ENCODE measurements around the gene GLIS1.
"Not testable (repeated sequence)": the region's sequence is repeated elsewhere in the genome, so short reads cannot be mapped to it uniquely, and the experiment has no call there.

Gene GLIS1

GRCh38 chr1:53739109-53739681 lies at the start of gene GLIS1:
TSS of gene GLIS1 (minus strand) at chr1:53739164. CDS start at chr1:53738064, 1,100 bp downstream.
- DNase-seq (ENCODE audit: low read depth in 2 of 2): peak; percentile 22 to 55

- no peak for DNase-seq (ENCODE audit: low read depth in 2 of 2)
Observed at GRCh38 chr1:53787655-53788054, 48.7 kb upstream of the GLIS1 start.

GRCh38 chr1:53783056-53783455 lies 44.1 kb upstream of the GLIS1 start:
- no peak for DNase-seq (ENCODE audit: low read depth in 2 of 2)

GRCh38 chr1:53781654-53782053 lies 42.7 kb upstream of the GLIS1 start:
- no peak for DNase-seq (ENCODE audit: low read depth in 2 of 2)

- no peak for DNase-seq (ENCODE audit: low read depth in 2 of 2)
Observed at GRCh38 chr1:53777272-53777671, 38.3 kb upstream of the GLIS1 start.

- no peak for DNase-seq (ENCODE audit: low read depth in 2 of 2)
Observed at GRCh38 chr1:53771648-53772047, 32.7 kb upstream of the GLIS1 start.

- DNase-seq (ENCODE audit: low read depth in 2 of 2): no peak
Observed at GRCh38 chr1:53769780-53770179, 30.8 kb upstream of the GLIS1 start.

GRCh38 chr1:53769184-53769583 lies 30.2 kb upstream of the GLIS1 start:
- DNase-seq (ENCODE audit: low read depth in 2 of 2): no peak

GRCh38 chr1:53766831-53767405 lies 28.0 kb upstream of the GLIS1 start:
- DNase-seq (ENCODE audit: low read depth in 2 of 2): no peak

- no peak for DNase-seq (ENCODE audit: low read depth in 2 of 2)
Observed at GRCh38 chr1:53766194-53766742, 27.3 kb upstream of the GLIS1 start.

GRCh38 chr1:53765657-53766056 lies 26.7 kb upstream of the GLIS1 start:
- no peak for DNase-seq (ENCODE audit: low read depth in 2 of 2)

GRCh38 chr1:53763911-53764310 lies 24.9 kb upstream of the GLIS1 start:
- no peak for DNase-seq (ENCODE audit: low read depth in 2 of 2)

- no peak for DNase-seq (ENCODE audit: low read depth in 2 of 2)
Observed at GRCh38 chr1:53763461-53763860, 24.5 kb upstream of the GLIS1 start.

- DNase-seq (ENCODE audit: low read depth in 2 of 2): not testable (repeated sequence)
Observed at GRCh38 chr1:53760497-53760896, 21.5 kb upstream of the GLIS1 start.

- DNase-seq (ENCODE audit: low read depth in 2 of 2): no peak
Observed at GRCh38 chr1:53755874-53756273, 16.9 kb upstream of the GLIS1 start.

GRCh38 chr1:53754484-53755312 lies 15.7 kb upstream of the GLIS1 start:
- peak in 1 of 2 donors; percentile 7 for DNase-seq (ENCODE audit: low read depth in 2 of 2)

GRCh38 chr1:53752281-53752680 lies 13.3 kb upstream of the GLIS1 start:
- no peak for DNase-seq (ENCODE audit: low read depth in 2 of 2)

- DNase-seq (ENCODE audit: low read depth in 2 of 2): no peak
Observed at GRCh38 chr1:53747841-53748240, 8.9 kb upstream of the GLIS1 start.

- no peak for DNase-seq (ENCODE audit: low read depth in 2 of 2)
Observed at GRCh38 chr1:53740621-53741105, 1.7 kb upstream of the GLIS1 start.

- no peak for DNase-seq (ENCODE audit: low read depth in 2 of 2)
Observed at GRCh38 chr1:53738205-53739108, 507 bp downstream of the GLIS1 start.

- DNase-seq (ENCODE audit: low read depth in 2 of 2): no peak
Observed at GRCh38 chr1:53737648-53738204, 1.2 kb downstream of the GLIS1 start.

All from activated CD4-positive, alpha-beta T cell treated with anti-CD3 and anti-CD28 coated beads for 24 hours (primary cell).